Stomach (tissue), 4 donors: ENCODE data around the gene CTU1.

Source experiments
- POLR2A ChIP-seq, 4 donors: fragments of 450-650 bp; IDR thresholded peaks; one replicate each; pipeline ENCODE4 v1.6.1; 2016; ENCODE audit warnings: antibody characterized with exemption in 4 of 4, control low read depth in 2 of 4, mild to moderate bottlenecking in 1 of 4, moderate library complexity in 1 of 4
- TF ChIP-seq, protein P1 (sequence below), 7 experiments: fragments of 450-650 bp in 4 of 7; fragments of 200-600 bp in 3 of 7; sonication (generic) in 3 of 7; IDR thresholded peaks; one replicate each; pipeline ENCODE4 v1.5.1; 2016 to 2019; ENCODE audit warnings: antibody characterized with exemption in 7 of 7, control low read depth in 2 of 7, mild to moderate bottlenecking in 1 of 7

GRCh38 chr19:51108066-51108804 lies at the start of gene CTU1:
- TF ChIP-seq, protein P1, sequence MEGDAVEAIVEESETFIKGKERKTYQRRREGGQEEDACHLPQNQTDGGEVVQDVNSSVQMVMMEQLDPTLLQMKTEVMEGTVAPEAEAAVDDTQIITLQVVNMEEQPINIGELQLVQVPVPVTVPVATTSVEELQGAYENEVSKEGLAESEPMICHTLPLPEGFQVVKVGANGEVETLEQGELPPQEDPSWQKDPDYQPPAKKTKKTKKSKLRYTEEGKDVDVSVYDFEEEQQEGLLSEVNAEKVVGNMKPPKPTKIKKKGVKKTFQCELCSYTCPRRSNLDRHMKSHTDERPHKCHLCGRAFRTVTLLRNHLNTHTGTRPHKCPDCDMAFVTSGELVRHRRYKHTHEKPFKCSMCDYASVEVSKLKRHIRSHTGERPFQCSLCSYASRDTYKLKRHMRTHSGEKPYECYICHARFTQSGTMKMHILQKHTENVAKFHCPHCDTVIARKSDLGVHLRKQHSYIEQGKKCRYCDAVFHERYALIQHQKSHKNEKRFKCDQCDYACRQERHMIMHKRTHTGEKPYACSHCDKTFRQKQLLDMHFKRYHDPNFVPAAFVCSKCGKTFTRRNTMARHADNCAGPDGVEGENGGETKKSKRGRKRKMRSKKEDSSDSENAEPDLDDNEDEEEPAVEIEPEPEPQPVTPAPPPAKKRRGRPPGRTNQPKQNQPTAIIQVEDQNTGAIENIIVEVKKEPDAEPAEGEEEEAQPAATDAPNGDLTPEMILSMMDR (IDR thresholded peaks at IDR 0.05) = peak in 2 of 7 experiments; percentile 27 to 31
- no peak for TF ChIP-seq POLR2A (IDR thresholded peaks at IDR 0.05)
